ENCODE data around the gene LRP11.
"Not testable (repeated sequence)": the region's sequence is repeated elsewhere in the genome, so short reads cannot be mapped to it uniquely, and the experiment has no call there.

LRP11 gene

GRCh38 chr6:149897855-149898744 is 33.9 kb upstream of the LRP11 start, which contains the start of gene RAET1E:
Gene RAET1E (minus strand): TSS chr6:149898113. CDS start chr6:149890901, 7,212 bp downstream.
- no peak for DNase-seq (ENCODE audit: low spot score)

- no peak for DNase-seq (ENCODE audit: low spot score)
Measured at GRCh38 chr6:149897015-149897697, 33.0 kb upstream of the LRP11 start.

GRCh38 chr6:149896491-149896890 is 32.3 kb upstream of the LRP11 start:
- no peak for DNase-seq (ENCODE audit: low spot score)

GRCh38 chr6:149895833-149896271 is 31.7 kb upstream of the LRP11 start:
- no peak for DNase-seq (ENCODE audit: low spot score)

- no peak for DNase-seq (ENCODE audit: low spot score)
Measured at GRCh38 chr6:149895048-149895590, 31.0 kb upstream of the LRP11 start.

- not testable (repeated sequence) for DNase-seq (ENCODE audit: low spot score)
Measured at GRCh38 chr6:149891864-149892263, 27.7 kb upstream of the LRP11 start.

GRCh38 chr6:149891259-149891658 is 27.1 kb upstream of the LRP11 start:
- no peak for DNase-seq (ENCODE audit: low spot score)

GRCh38 chr6:149890629-149891045 is 26.5 kb upstream of the LRP11 start:
- no peak for DNase-seq (ENCODE audit: low spot score)

- DNase-seq (ENCODE audit: low spot score), result no peak
Measured at GRCh38 chr6:149889326-149889725, 25.2 kb upstream of the LRP11 start.

- no peak for DNase-seq (ENCODE audit: low spot score)
Measured at GRCh38 chr6:149888659-149889058, 24.5 kb upstream of the LRP11 start.

GRCh38 chr6:149888093-149888492 is 23.9 kb upstream of the LRP11 start:
- no peak for DNase-seq (ENCODE audit: low spot score)

- DNase-seq (ENCODE audit: low spot score), result no peak
Measured at GRCh38 chr6:149887343-149887742, 23.2 kb upstream of the LRP11 start.

GRCh38 chr6:149885888-149886287 is 21.7 kb upstream of the LRP11 start:
- DNase-seq (ENCODE audit: low spot score), result no peak

GRCh38 chr6:149884617-149885016 is 20.5 kb upstream of the LRP11 start:
- no peak for DNase-seq (ENCODE audit: low spot score)

GRCh38 chr6:149884215-149884614 is 20.1 kb upstream of the LRP11 start:
- no peak for DNase-seq (ENCODE audit: low spot score)

- DNase-seq (ENCODE audit: low spot score), result no peak
Measured at GRCh38 chr6:149881860-149882259, 17.7 kb upstream of the LRP11 start.

- no peak for DNase-seq (ENCODE audit: low spot score)
Measured at GRCh38 chr6:149881066-149881766, 17.1 kb upstream of the LRP11 start.

GRCh38 chr6:149877659-149878058 is 13.5 kb upstream of the LRP11 start:
- no peak for DNase-seq (ENCODE audit: low spot score)

GRCh38 chr6:149876241-149876933 is 12.2 kb upstream of the LRP11 start:
- no peak for DNase-seq (ENCODE audit: low spot score)

GRCh38 chr6:149872233-149872632 is 8.1 kb upstream of the LRP11 start:
- DNase-seq (ENCODE audit: low spot score), result no peak

GRCh38 chr6:149871182-149871581 is 7.0 kb upstream of the LRP11 start:
- DNase-seq (ENCODE audit: low spot score), result no peak

Data from left forelimb (tissue), 1 donor.